GM19240 (cell line): ENCODE data around the gene BARX1.

Experiments used
- DNase-seq: peaks from one replicate; pipeline ENCODE4 v3.0.0; 2011; ENCODE audit warnings: low spot score; ENCODE audit not compliant: insufficient read length

Gene BARX1

GRCh38 chr9:93922535-93922934 is 32.6 kb downstream of the BARX1 start:
- DNase-seq = no peak

GRCh38 chr9:93920131-93920800 is 34.9 kb downstream of the BARX1 start:
- no peak for DNase-seq

GRCh38 chr9:93918061-93918460 is 37.1 kb downstream of the BARX1 start:
- no peak for DNase-seq

- no peak for DNase-seq
These were observed 37.9 kb downstream of the BARX1 start for GRCh38 chr9:93917121-93917853.

- DNase-seq = no peak
These were observed 38.8 kb downstream of the BARX1 start for GRCh38 chr9:93916358-93916757.

- no peak for DNase-seq
These were observed 43.2 kb downstream of the BARX1 start for GRCh38 chr9:93911801-93912554.

GRCh38 chr9:93911136-93911745 is 43.9 kb downstream of the BARX1 start:
- DNase-seq = no peak

- DNase-seq = no peak
These were observed 44.6 kb downstream of the BARX1 start for GRCh38 chr9:93910598-93910997.

- no peak for DNase-seq
These were observed 45.0 kb downstream of the BARX1 start for GRCh38 chr9:93910196-93910595.

GRCh38 chr9:93909242-93909616 is 45.9 kb downstream of the BARX1 start:
- DNase-seq = no peak

- no peak for DNase-seq
These were observed 46.4 kb downstream of the BARX1 start for GRCh38 chr9:93908591-93909241.

GRCh38 chr9:93907551-93908199 is 47.5 kb downstream of the BARX1 start:
- DNase-seq = no peak

GRCh38 chr9:93906195-93906880 is 48.8 kb downstream of the BARX1 start:
- DNase-seq = no peak

- DNase-seq = no peak
These were observed 49.6 kb downstream of the BARX1 start for GRCh38 chr9:93905473-93906133.

GRCh38 chr9:93904649-93905472 is 50.3 kb downstream of the BARX1 start:
- DNase-seq = no peak

GRCh38 chr9:93903886-93904648 is 51.1 kb downstream of the BARX1 start:
- DNase-seq = no peak

GRCh38 chr9:93902780-93903655 is 52.1 kb downstream of the BARX1 start:
- DNase-seq = no peak
